Measurements from ENCODE around the gene CNTNAP4. TPM values are rescaled to one million over a fixed set of nuclear protein-coding genes. Genes with fewer than 3 reads are reported as not detected.

The CNTNAP4 gene
- total and polyA plus RNA-seq, 7 donors = 0.01 to 0.04 (median 0.03) TPM; not detected in 4

GRCh38 chr16:76583466-76583865 lies 306.3 kb downstream of the CNTNAP4 start:
- no peak for TF ChIP-seq CTCF (IDR thresholded peaks at IDR 0.05)
- DNase-seq (no peak), ATAC-seq (no peak)
- Histone ChIP-seq H3K27me3 (ENCODE audit: insufficient read depth in 3 of 3, low read length in 2 of 3) (peaks cover 0 to 3% (median 0%) of the 10 kb centered on the region in 3 donors), H3K4me1 (no peaks in the 10 kb centered on the region), H3K9me3 (no peaks in the 10 kb centered on the region), H3K4me3 (no peak overlapping the region), H3K27ac (no peak overlapping the region), H3K36me3 (ENCODE audit: insufficient read depth in 1 of 2, low read depth in 1 of 2) (no peaks in the 10 kb centered on the region)
- intact Hi-C loops (cut with DNase I) = no loop called here
- WGBS, 3 donors = 6 to 7% (median 6%) methylated on average over 6 of the region's 6 CpGs

GRCh38 chr16:76583945-76584344 lies 306.7 kb downstream of the CNTNAP4 start:
- TF ChIP-seq CTCF (IDR thresholded peaks at IDR 0.05) = no peak
- intact Hi-C loops (cut with DNase I) = no loop called here
- Histone ChIP-seq H3K27ac (no peak overlapping the region), H3K27me3 (ENCODE audit: insufficient read depth in 3 of 3, low read length in 2 of 3) (peaks cover 0 to 3% (median 0%) of the 10 kb centered on the region in 3 donors), H3K9me3 (no peaks in the 10 kb centered on the region), H3K36me3 (ENCODE audit: insufficient read depth in 1 of 2, low read depth in 1 of 2) (no peaks in the 10 kb centered on the region), H3K4me1 (no peaks in the 10 kb centered on the region), H3K4me3 (no peak overlapping the region)
- ATAC-seq (no peak), DNase-seq (no peak)
- WGBS, 3 donors = 38 to 52% (median 45%) methylated on average over 2 of the region's 2 CpGs

- TF ChIP-seq CTCF (IDR thresholded peaks at IDR 0.05) = no peak
- Histone ChIP-seq H3K27me3 (ENCODE audit: insufficient read depth in 3 of 3, low read length in 2 of 3) (no peaks in the 10 kb centered on the region), H3K36me3 (ENCODE audit: insufficient read depth in 1 of 2, low read depth in 1 of 2) (no peaks in the 10 kb centered on the region), H3K4me1 (no peaks in the 10 kb centered on the region), H3K9me3 (no peaks in the 10 kb centered on the region), H3K27ac (no peak overlapping the region), H3K4me3 (no peak overlapping the region)
- 94 to 95% (median 94%) methylated on average over 7 of the region's 7 CpGs for WGBS, 3 donors
- ATAC-seq (no peak), DNase-seq (no peak)
- intact Hi-C loops (cut with DNase I) = no loop called here
Observed at GRCh38 chr16:76598498-76598897, 321.3 kb downstream of the CNTNAP4 start.

GRCh38 chr16:76607317-76607716 lies 330.1 kb downstream of the CNTNAP4 start:
- Histone ChIP-seq H3K4me1 (no peaks in the 10 kb centered on the region), H3K27me3 (ENCODE audit: insufficient read depth in 3 of 3, low read length in 2 of 3) (no peaks in the 10 kb centered on the region), H3K4me3 (no peak overlapping the region), H3K27ac (no peak overlapping the region), H3K9me3 (no peaks in the 10 kb centered on the region), H3K36me3 (ENCODE audit: insufficient read depth in 1 of 2, low read depth in 1 of 2) (no peaks in the 10 kb centered on the region)
- 92 to 98% (median 96%) methylated on average over 3 to 4 of the region's 4 CpGs for WGBS, 3 donors
- ATAC-seq (no peak), DNase-seq (no peak)
- TF ChIP-seq CTCF (IDR thresholded peaks at IDR 0.05) = no peak
- intact Hi-C loops (cut with DNase I) = no loop called here

All from psoas muscle (tissue), 8 donors.